ENCODE results near the gene PDE3B.
A peak's percentile ranks its signal among the peaks of the same experiment; 100 is the strongest.
"Not testable (repeated sequence)": the region's sequence is repeated elsewhere in the genome, so short reads cannot be mapped to it uniquely, and the experiment has no call there.

Gene PDE3B

GRCh38 chr11:14645985-14646900 is 2.6 kb downstream of the PDE3B start:
- TF ChIP-seq POLR2A (IDR thresholded peaks at IDR 0.05; ENCODE audit: low read length): no peak
- no peak for TF ChIP-seq GATA1 (IDR thresholded peaks at IDR 0.05; ENCODE audit: low read depth, low read length)
- DNase-seq: peak; percentile 41 to 56

- DNase-seq: no peak
- no peak for TF ChIP-seq GATA1 (IDR thresholded peaks at IDR 0.05; ENCODE audit: low read depth, low read length)
- no peak for TF ChIP-seq POLR2A (IDR thresholded peaks at IDR 0.05; ENCODE audit: low read length)
These were observed 6.5 kb downstream of the PDE3B start for GRCh38 chr11:14650064-14650463.

- DNase-seq: no peak
- no peak for TF ChIP-seq GATA1 (IDR thresholded peaks at IDR 0.05; ENCODE audit: low read depth, low read length)
- TF ChIP-seq POLR2A (IDR thresholded peaks at IDR 0.05; ENCODE audit: low read length): no peak
These were observed 9.5 kb downstream of the PDE3B start for GRCh38 chr11:14653090-14653489.

GRCh38 chr11:14655435-14655834 is 11.8 kb downstream of the PDE3B start:
- no peak for TF ChIP-seq GATA1 (IDR thresholded peaks at IDR 0.05; ENCODE audit: low read depth, low read length)
- no peak for TF ChIP-seq POLR2A (IDR thresholded peaks at IDR 0.05; ENCODE audit: low read length)
- DNase-seq: peak; percentile 21 to 41

GRCh38 chr11:14656536-14657457 is 13.2 kb downstream of the PDE3B start:
- DNase-seq: peak; percentile 83 to 90
- no peak for TF ChIP-seq GATA1 (IDR thresholded peaks at IDR 0.05; ENCODE audit: low read depth, low read length)
- TF ChIP-seq POLR2A (IDR thresholded peaks at IDR 0.05; ENCODE audit: low read length): peak; percentile 43

- TF ChIP-seq GATA1 (IDR thresholded peaks at IDR 0.05; ENCODE audit: low read depth, low read length): no peak
- no peak for TF ChIP-seq POLR2A (IDR thresholded peaks at IDR 0.05; ENCODE audit: low read length)
These were observed 14.2 kb downstream of the PDE3B start for GRCh38 chr11:14657841-14658240.

GRCh38 chr11:14664926-14665325 is 21.3 kb downstream of the PDE3B start:
- not testable (repeated sequence) for DNase-seq

More at GRCh38 chr11:14657841-14658240, 14.2 kb downstream of the PDE3B start:
- peak; percentile 20 to 41 for DNase-seq

- DNase-seq: not testable (repeated sequence)
These were observed 23.7 kb downstream of the PDE3B start for GRCh38 chr11:14667329-14667728.

GRCh38 chr11:14668731-14669301 is 25.2 kb downstream of the PDE3B start:
- peak; percentile 19 to 62 for DNase-seq
- TF ChIP-seq POLR2A (IDR thresholded peaks at IDR 0.05; ENCODE audit: low read length) (no peak), GATA1 (IDR thresholded peaks at IDR 0.05; ENCODE audit: low read depth, low read length) (no peak)

GRCh38 chr11:14669499-14669898 is 25.9 kb downstream of the PDE3B start:
- no peak for DNase-seq
- TF ChIP-seq GATA1 (IDR thresholded peaks at IDR 0.05; ENCODE audit: low read depth, low read length): no peak
- no peak for TF ChIP-seq POLR2A (IDR thresholded peaks at IDR 0.05; ENCODE audit: low read length)

GRCh38 chr11:14669958-14670357 is 26.4 kb downstream of the PDE3B start:
- DNase-seq: no peak
- TF ChIP-seq POLR2A (IDR thresholded peaks at IDR 0.05; ENCODE audit: low read length): no peak
- TF ChIP-seq GATA1 (IDR thresholded peaks at IDR 0.05; ENCODE audit: low read depth, low read length): no peak

GRCh38 chr11:14672635-14673034 is 29.0 kb downstream of the PDE3B start:
- no peak for DNase-seq
- TF ChIP-seq GATA1 (IDR thresholded peaks at IDR 0.05; ENCODE audit: low read depth, low read length): no peak
- no peak for TF ChIP-seq POLR2A (IDR thresholded peaks at IDR 0.05; ENCODE audit: low read length)

- TF ChIP-seq GATA1 (IDR thresholded peaks at IDR 0.05; ENCODE audit: low read depth, low read length) (no peak), POLR2A (IDR thresholded peaks at IDR 0.05; ENCODE audit: low read length) (no peak)
These were observed 29.8 kb downstream of the PDE3B start for GRCh38 chr11:14673421-14673820.

GRCh38 chr11:14673824-14674405 is 30.3 kb downstream of the PDE3B start:
- DNase-seq: no peak
- no peak for TF ChIP-seq POLR2A (IDR thresholded peaks at IDR 0.05; ENCODE audit: low read length)
- no peak for TF ChIP-seq GATA1 (IDR thresholded peaks at IDR 0.05; ENCODE audit: low read depth, low read length)

More at GRCh38 chr11:14673421-14673820, 29.8 kb downstream of the PDE3B start:
- no peak for DNase-seq
